Ovary (tissue), 9 donors: ENCODE results near the gene GSN. TPM values are rescaled to one million over a fixed set of nuclear protein-coding genes. Genes with fewer than 3 reads are reported as not detected.
A peak's percentile ranks its signal among the peaks of the same experiment; 100 is the strongest.

Source experiments
- DNase-seq, 5 donors: peaks; one replicate each; pipeline ENCODE4 v3.0.0-alpha.2; 2019 to 2020
- H3K27ac ChIP-seq, 2 donors: fragments of 200-600 bp; one replicate each; pipeline versions ENCODE4 v1.5.1 to v1.8.0; 2019 to 2022
- H3K27me3 ChIP-seq: fragments of 200-600 bp; one replicate; pipeline ENCODE4 v1.8.0; 2022
- H3K36me3 ChIP-seq: fragments of 200-600 bp; sonication (generic); one replicate; pipeline ENCODE4 v1.5.1; 2019
- H3K4me1 ChIP-seq: one replicate; pipeline ENCODE4 v1.8.1; 2013; ENCODE audit warnings: mild to moderate bottlenecking, moderate library complexity; ENCODE audit not compliant: insufficient read depth
- H3K4me3 ChIP-seq: fragments of 200-600 bp; sonication (generic); one replicate; pipeline ENCODE4 v1.5.1; 2017
- H3K9me3 ChIP-seq, 2 donors: fragments of 200-600 bp in 1 of 2; sonication (generic) in 1 of 2; one replicate each; pipeline versions ENCODE4 v1.5.1 to v1.8.1; 2013 to 2019; ENCODE audit warnings: mild to moderate bottlenecking in 1 of 2, moderate library complexity in 1 of 2
- EP300 ChIP-seq: sonication (generic); formaldehyde crosslinking; IDR thresholded peaks from one replicate; pipeline ENCODE4 v1.6.1; 2017; ENCODE audit warnings: antibody characterized with exemption
- POLR2A ChIP-seq: fragments of 450-650 bp; IDR thresholded peaks from one replicate; pipeline ENCODE4 v1.6.1; 2017; ENCODE audit warnings: antibody characterized with exemption, mild to moderate bottlenecking, moderate library complexity
- whole genome bisulfite sequencing, 3 donors: extraction: QIAGEN DNeasy Blood & Tissue Kit in 1 of 3; methylation state at CpG; one replicate each; pipeline versions ENCODE4 v1.1.5 to v1.1.7; 2013 to 2017; 5-methylcytosine and 5-hydroxymethylcytosine counted together
- intact Hi-C, 4 donors: fragments of 100-400 bp; cut with DNase I; formaldehyde crosslinking; loops; one replicate each; pipeline versions ENCODE4 v1.11.0 to v1.15.1; 2022 to 2023
- polyA plus RNA-seq, 2 donors: library from polyadenylated mRNA; stranded (reverse); fragments of 200-250 nt in 1 of 2; fragments of 350-450 nt in 1 of 2; fragmentation: Illumina TruSeq in 1 of 2; extraction: RNeasy Lipid Tissue Mini Kit (QIAGEN cat#74804) in 1 of 2; gene quantifications; one replicate each; pipeline ENCODE4 v1.2.3, GENCODE V29; 2013 to 2014
- total RNA-seq, 7 donors: library from RNA; depleted of rRNA in 2 of 7; stranded (reverse); fragments of >200 nt in 2 of 7; fragmentation: NEBNext Ultra II Directional in 3 of 7; extraction: Animal tissue kit (Norgen Biotek cat#: 25700) in 3 of 7; gene quantifications; one replicate each; pipeline versions ENCODE4 v1.1.0 to v1.2.4, GENCODE V29; 2016 to 2023
- TF ChIP-seq, protein P1 (sequence below), 3 donors: fragments of 450-650 bp in 2 of 3; fragments of 200-600 bp in 1 of 3; IDR thresholded peaks; one replicate each; pipeline versions ENCODE4 v1.5.1 to v1.8.0; 2016 to 2022; ENCODE audit warnings: antibody characterized with exemption in 3 of 3, mild to moderate bottlenecking in 1 of 3
- donor health status: DM: no; HTN: no; CAD: no; lungs with moderate emphysema.
- donor health status: DM: no; HTN: no; CAD: no.
- donor health status: Bipolar disorder and iron deficiency.
- donor health status: DM: yes; HTN: yes; CAD: no.
- donor health status: DM: no; HTN: no; CAD: no.
- donor health status: DM: yes; HTN: yes; CAD: no.

The GSN gene
- total and polyA plus RNA-seq, 9 donors, result 188 to 706 (median 370) TPM

- no peak overlapping the region for H3K4me3 ChIP-seq
- H3K9me3 ChIP-seq, result no peaks in the 10 kb centered on the region
- WGBS, 3 donors, result 85 to 100% (median 90%) methylated on average over 1 of the region's 1 CpG
- peak in 1 of 5 donors; percentile 21 for DNase-seq
- no peak for TF ChIP-seq POLR2A
- TF ChIP-seq EP300, result no peak
- TF ChIP-seq, protein P1, sequence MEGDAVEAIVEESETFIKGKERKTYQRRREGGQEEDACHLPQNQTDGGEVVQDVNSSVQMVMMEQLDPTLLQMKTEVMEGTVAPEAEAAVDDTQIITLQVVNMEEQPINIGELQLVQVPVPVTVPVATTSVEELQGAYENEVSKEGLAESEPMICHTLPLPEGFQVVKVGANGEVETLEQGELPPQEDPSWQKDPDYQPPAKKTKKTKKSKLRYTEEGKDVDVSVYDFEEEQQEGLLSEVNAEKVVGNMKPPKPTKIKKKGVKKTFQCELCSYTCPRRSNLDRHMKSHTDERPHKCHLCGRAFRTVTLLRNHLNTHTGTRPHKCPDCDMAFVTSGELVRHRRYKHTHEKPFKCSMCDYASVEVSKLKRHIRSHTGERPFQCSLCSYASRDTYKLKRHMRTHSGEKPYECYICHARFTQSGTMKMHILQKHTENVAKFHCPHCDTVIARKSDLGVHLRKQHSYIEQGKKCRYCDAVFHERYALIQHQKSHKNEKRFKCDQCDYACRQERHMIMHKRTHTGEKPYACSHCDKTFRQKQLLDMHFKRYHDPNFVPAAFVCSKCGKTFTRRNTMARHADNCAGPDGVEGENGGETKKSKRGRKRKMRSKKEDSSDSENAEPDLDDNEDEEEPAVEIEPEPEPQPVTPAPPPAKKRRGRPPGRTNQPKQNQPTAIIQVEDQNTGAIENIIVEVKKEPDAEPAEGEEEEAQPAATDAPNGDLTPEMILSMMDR (IDR thresholded peaks at IDR 0.05), result no peak
- H3K27ac ChIP-seq, result no peak overlapping the region
- no peaks in the 10 kb centered on the region for H3K36me3 ChIP-seq
- H3K4me1 ChIP-seq, result peaks cover 5% of the 10 kb centered on the region
- H3K27me3 ChIP-seq, result no peaks in the 10 kb centered on the region
- intact Hi-C loops, result no loop called here
These were observed 36.7 kb downstream of the GSN start for GRCh38 chr9:121304707-121305106.

DNA sequence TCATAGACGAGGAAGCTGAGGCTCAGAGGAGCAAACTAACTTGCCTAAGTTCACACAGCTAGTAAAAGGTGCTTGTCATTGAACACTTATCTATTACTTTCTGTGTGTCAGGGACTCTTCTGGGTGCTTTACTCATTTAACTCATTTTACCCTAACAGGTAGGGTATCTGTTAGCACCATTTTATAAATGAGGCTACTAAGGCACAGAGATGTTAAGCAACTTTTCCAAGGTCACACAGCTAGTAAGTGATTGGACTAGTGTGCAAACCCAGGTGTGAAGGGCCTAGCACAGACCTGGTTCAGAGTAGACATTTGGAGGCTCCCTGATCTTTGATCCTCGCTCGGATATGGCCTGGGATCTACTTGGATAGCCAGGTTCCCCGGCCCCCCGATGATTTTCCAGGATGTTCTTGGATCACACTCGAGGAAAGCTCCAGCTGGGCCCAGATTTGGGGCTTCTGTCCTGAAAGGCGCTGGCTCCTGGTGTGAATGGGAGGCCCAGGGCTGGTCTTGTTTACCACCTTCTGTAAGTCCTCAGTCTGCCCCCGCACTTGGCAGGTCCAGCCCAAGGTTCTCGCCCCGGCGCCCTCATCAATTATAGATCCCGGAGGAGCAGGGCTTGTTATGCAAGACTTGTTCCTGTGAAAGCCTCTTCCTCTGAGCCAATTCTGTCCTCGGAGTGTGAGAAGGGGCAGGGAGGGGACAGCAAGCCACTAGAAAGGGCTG, 37.5 kb downstream of the GSN start:
- intact Hi-C loops, result no loop called here
- H3K9me3 ChIP-seq, result no peaks in the 10 kb centered on the region
- H3K27ac ChIP-seq, result peak overlapping the region in 1 of 2 donors; percentile 47
- peak in 4 of 5 donors; percentile 71 to 84 (median 80) for DNase-seq
- peaks cover 5% of the 10 kb centered on the region for H3K4me1 ChIP-seq
- H3K4me3 ChIP-seq, result no peak overlapping the region
- WGBS, 3 donors, result 32 to 50% (median 42%) methylated on average over 13 of the region's 13 CpGs
- H3K27me3 ChIP-seq, result no peaks in the 10 kb centered on the region
- TF ChIP-seq POLR2A, result no peak
- no peak for TF ChIP-seq EP300
- TF ChIP-seq, protein P1 (IDR thresholded peaks at IDR 0.05), result no peak
- H3K36me3 ChIP-seq, result no peaks in the 10 kb centered on the region

GRCh38 chr9:121307976-121308375, 40.0 kb downstream of the GSN start:
- no peaks in the 10 kb centered on the region for H3K27me3 ChIP-seq
- no peak overlapping the region for H3K27ac ChIP-seq
- H3K4me3 ChIP-seq, result no peak overlapping the region
- peak in 1 of 5 donors; percentile 19 for DNase-seq
- 80 to 88% (median 86%) methylated on average over 2 of the region's 2 CpGs for WGBS, 3 donors
- H3K9me3 ChIP-seq, result no peaks in the 10 kb centered on the region
- TF ChIP-seq, protein P1 (IDR thresholded peaks at IDR 0.05), result no peak
- TF ChIP-seq EP300, result no peak
- TF ChIP-seq POLR2A, result no peak
- intact Hi-C loops, result no loop called here
- H3K36me3 ChIP-seq, result no peaks in the 10 kb centered on the region
- H3K4me1 ChIP-seq, result no peaks in the 10 kb centered on the region

GRCh38 chr9:121308765-121309164, 40.8 kb downstream of the GSN start:
- H3K27me3 ChIP-seq, result no peaks in the 10 kb centered on the region
- WGBS, 3 donors, result 91 to 93% (median 92%) methylated on average over 13 of the region's 13 CpGs
- no peaks in the 10 kb centered on the region for H3K36me3 ChIP-seq
- TF ChIP-seq EP300 (no peak), POLR2A (no peak)
- TF ChIP-seq, protein P1 (IDR thresholded peaks at IDR 0.05), result no peak
- H3K27ac ChIP-seq, result no peak overlapping the region
- no peaks in the 10 kb centered on the region for H3K4me1 ChIP-seq
- H3K4me3 ChIP-seq, result no peak overlapping the region
- peak in 1 of 5 donors; percentile 23 for DNase-seq
- H3K9me3 ChIP-seq, result no peaks in the 10 kb centered on the region
- intact Hi-C loops, result no loop called here
